HG02678 (cell line): Measurements from ENCODE around the gene NIPSNAP3A.

Source experiments
- ATAC-seq: cut with Tn5 transposase; IDR thresholded peaks from one replicate; pipeline ENCODE4 v1.9.1; 2021; ENCODE audit warnings: mild to moderate bottlenecking, moderate library complexity; ENCODE audit not compliant: unreplicated experiment

NIPSNAP3A gene

DNA sequence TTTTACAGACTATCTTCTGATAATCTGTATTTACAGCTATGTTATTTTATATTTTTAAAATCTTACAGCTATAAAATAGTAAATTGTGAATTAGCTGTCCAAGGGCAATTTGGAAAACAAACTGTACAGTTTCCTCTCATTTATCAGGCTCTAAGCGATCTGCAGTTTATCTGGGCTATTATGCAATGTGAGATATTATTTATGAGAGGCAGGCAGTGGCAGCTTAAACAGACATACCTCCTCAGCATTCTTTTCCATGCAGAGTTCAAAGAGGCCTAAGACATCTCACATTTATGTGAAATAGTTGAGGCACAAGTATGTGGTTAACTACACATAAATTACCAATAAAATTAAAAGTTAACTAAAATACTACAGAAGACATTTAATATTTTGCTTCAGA lies 26.6 kb downstream of the NIPSNAP3A start:
- no peak for ATAC-seq

DNA sequence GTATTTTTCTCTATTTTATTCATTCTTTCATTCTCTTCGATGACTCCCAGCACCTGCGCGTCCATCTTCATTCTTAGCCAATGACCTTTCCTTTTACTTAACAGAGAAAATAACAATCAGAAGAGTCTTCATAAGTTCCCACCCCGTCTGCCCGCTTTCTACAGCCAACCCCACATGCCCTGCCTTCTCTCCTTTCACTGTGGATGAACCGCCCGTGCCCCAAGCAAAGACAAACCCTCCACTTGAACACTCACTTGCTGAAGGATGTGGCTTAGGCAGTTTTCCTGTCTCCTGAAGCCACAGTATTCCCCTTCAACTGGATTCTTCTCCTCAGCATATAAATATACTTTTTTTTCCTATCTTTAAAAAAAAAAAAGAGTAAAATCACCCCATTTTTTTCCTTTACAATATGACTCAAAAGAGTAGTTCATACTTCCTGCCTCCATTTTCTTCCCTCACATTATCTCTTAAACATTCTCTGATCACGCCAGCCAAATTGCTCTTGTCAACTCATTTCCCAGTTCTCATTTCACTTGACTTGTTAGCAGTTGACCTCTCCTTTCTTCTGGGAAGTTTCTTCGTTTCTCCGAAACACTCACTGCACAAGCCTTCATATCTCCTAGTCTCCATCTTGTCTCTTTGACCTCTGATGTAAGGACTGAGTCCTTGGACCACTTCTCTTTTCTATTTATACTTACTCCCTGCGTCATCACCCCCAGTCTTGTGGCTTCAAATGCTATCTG lies 27.5 kb downstream of the NIPSNAP3A start:
- ATAC-seq = peak; percentile 83

DNA sequence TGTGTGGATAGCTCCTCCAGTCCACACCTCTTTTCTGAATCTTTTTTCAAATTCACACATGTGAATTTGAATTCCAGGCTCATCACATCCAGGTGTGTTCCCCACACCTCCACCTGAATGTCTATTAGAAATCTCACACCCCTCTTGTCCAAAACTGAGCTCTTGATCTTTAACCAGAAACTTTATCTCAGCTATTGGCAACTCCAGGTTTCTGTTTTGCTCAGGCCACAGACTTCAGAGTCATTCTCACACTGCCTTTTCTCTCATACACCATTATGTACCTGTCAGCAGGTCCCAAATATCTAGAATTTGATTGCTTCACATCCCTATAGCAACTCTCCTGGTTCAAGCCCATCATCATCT lies 28.1 kb downstream of the NIPSNAP3A start:
- ATAC-seq = peak; percentile 61

DNA sequence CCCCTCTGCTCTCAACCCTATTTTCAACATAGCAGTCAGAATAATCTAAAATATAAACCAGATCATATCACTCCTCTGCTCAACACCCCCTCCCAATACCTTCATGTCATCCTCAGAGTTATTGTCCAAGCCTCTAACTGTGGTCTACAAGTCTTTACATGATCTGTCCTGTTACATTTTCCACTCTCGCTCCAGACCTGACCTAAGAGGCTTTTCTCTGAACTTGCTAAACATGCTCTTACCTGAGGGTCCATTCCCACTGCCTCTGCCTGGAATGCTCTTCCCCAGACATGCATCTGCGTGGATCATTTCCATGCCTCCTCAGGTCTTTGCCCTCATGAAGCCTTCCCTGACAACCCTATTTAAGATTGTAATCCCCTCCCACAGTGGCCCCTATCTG lies 28.5 kb downstream of the NIPSNAP3A start:
- no peak for ATAC-seq

DNA sequence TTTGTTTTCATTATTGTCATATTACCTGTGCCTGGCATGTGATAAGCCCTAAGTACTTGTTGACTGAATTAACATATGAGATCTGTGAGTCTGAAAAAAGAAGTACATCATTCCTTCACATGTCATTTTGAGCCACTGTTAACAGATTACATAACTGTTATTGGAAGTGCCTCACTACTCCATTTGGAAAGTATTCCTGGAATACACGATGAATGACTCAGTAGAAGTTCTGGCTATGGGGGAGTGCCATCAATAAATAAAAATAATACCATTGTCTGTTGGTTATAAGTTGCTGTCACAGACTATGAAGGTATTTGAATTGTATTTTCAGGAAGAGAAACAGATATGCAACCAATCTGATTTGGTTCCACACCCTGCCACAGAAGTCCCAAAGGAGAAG lies 29.3 kb downstream of the NIPSNAP3A start:
- no peak for ATAC-seq

DNA sequence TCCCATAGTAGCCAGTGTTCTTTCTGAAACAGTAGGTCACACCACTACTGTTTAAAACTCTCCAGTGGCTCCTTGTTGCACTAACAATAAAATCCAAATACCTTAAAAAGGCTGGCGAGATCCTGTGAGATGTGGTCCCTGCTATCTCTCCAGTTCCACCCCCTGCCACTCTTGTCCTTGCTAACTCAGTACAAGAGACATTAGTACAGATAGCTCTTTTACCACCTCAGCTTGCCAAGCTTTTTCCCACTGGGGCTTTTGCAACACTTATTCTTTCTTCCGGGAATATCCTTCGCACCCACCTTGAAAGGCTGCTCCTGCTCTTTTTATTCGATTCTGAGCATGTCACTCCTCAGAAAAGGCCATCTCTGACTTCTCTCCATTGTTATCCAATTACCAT lies 31.3 kb downstream of the NIPSNAP3A start:
- ATAC-seq = no peak

DNA sequence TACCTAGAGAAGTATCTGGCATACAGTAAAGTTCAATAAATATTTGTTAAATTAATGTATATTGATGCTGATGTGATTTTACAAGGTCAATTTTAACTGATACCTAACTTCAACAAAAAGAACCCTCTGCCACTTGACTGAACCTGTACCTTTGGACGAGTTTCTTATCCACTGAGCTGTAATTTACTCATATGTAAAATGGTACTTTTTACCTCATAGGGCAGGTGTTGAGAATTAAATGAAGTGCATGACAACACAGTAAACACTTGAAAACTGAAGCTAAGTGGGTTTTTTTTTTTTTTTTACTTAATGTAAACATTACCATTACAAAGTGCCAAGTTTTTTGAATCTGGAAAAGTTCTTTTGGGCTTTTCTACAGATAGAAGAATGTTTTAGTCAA lies 31.9 kb downstream of the NIPSNAP3A start:
- no peak for ATAC-seq

DNA sequence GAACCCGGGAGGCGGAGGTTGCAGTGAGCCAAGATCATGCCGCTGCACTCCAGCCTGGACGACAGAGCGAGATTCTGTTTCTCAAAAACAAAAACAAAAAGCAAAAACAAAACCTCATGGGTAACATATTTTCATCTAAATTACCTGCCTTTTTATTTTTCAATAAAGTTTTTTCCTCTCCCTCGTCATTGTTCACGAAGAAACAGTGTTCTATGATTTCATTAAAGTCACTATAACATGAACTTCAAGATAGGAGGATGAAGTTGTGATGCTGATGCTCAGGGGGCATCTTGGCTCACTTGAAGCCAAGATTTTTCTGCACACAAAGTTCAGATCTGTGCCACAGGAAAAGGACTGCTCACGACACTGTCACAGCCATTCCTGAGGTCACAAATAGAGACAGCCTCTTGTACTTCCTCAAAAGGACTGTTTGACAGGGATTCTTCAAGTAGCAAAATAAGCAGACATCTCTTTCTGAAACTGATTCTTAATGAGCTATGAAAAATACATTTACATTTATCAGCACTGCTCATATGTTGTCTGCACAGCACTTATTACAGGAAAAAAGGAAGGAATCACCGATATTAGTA lies 32.6 kb downstream of the NIPSNAP3A start:
- ATAC-seq = no peak

DNA sequence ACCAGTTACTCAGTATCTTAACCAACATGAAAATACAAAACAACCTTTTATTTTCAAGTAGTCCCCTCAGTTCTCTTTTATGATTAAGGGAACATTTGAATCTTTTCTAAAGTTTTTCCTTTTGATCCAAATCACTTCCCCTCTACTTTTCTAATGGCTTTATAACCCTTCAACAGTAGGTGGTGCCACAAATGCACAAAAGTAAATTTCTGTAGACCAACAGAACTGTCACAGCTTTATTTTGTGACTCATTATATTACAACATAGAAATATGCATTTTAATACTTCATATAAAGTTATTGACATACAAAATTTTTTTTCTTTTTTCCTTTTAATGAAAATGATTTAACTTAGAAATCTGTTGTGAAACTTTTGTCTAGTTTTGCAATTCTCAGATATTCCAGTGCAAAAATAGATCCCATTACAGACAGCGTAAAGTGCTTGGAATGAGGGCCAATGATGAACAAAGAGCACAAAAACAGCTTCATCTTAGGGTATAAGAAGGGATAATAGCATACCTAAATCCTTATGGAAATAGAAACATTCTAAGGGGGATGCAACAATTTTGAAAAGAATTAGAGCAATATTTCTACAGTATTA lies 33.4 kb downstream of the NIPSNAP3A start:
- no peak for ATAC-seq

DNA sequence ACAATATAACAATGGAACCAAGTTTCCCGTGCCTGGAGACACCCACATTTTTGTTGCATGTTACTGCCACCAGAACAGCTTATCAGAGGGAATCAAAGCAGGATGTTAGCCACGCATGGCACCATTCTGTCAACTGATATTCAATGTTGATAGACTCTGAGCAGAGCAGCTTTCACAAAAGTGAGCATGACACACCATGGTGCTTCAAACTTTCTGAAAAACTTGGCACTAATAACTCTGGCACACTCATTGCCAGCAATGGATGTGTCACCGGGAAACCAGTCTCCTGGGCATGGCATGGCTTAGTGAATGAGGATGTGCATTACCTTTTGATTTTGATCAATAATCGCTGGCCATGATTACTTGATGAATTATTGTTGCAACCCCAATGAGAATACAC lies 36.1 kb downstream of the NIPSNAP3A start:
- ATAC-seq = no peak

DNA sequence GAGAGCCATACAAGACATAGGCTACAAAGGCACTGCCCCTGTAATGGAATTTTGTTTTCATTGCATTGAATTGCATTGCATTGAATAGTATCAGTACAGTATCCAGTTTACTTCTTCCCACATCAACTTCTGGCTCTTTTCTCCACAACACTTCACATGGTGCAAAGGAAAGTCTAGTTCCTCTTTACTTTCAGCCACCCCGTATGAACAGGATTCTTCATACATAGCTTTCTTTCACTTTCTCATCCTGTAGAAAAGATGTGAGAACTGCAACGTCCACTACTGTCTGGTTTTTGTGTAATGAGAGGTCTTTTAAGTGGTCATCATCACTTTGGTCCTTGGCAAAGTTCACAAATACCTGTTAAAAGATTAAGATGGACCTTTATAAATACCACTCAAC lies 36.6 kb downstream of the NIPSNAP3A start:
- ATAC-seq = peak; percentile 84

DNA sequence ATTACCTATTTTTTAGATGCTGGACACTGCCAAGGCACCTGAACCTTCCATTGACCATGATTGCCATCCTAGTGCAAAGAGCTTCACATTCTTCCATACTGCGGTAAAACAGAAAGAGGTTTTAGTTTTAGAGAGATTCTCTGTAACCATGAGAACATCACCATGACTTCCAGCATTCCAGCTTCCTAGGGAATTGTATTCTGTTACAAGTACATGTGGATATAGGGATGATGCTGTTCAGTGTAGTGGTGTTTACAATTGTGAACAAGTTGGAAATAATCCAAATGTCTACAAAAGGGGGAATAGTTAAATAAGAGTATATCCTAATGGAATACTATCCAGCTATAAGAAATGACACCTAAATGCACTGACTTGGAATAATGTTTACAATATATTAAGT lies 38.8 kb downstream of the NIPSNAP3A start:
- no peak for ATAC-seq

DNA sequence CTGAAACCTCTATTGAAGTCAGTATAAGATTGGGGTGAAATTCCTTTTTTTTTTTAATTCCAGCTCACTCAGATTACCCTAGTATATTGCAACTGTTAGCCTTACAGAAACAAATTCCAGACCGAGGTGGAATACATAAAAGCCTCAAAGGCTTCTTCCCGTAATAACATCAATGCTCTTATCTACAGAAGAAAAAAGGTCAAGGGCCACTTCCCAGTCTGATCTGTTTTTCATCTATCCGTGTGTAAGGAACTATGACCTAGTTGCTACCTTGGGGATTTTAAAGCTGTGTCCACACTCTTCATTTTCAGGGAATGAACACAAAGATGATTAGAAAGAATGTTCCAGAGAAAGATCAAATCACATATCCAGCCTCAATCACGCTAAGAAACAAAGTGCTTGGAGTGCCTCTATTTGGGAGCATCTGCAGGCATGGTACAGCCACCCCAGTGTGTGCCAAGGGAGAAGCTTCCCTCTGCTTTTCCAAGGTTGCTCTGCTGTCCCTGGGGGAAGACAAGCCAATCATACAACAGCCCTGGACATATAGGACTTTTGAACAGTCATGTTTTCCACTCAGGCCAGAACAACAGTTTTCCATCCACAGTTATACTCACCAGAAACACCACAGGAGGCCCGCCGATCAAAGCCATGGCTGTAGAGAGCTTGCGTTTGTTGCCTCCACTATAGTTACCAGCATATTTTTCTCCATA lies 40.0 kb downstream of the NIPSNAP3A start:
- ATAC-seq = no peak

DNA sequence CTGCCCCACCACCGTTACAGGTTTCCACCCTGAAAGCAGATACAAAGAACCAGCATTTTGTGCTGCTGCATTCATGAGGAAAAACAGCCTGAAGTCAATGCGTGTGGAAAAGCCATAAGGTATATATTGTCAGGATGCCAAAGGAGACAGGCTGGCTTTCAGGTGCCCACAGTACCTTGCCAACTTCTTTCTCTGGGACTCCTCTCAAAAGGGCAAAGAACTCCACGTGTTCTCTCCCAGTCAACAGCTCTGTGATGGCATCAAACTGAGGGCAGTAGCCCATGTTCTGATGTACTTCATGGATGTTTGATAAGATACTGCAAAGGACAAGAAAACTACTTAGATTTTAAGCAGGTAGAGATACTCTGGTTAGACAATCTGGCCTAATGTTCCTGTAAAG lies 40.8 kb downstream of the NIPSNAP3A start:
- ATAC-seq = no peak

DNA sequence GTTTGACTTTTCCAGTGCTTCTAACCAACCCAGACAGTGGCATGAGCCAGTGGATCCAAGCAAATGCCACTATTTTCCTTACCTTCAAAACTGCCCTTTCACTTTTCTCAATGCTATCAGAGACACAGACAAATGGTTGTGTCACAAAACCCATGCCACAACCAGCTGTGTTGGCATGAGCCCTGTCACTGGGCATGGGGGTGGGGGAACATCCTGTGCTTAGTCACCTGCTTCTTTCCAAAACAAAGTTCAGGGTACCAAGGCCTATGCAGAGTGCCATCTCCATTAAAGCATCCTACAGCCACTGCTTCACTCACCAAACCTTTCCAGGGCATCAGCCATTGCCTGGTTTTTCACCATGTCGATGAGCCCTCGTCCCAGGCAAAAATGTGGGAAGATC lies 46.6 kb downstream of the NIPSNAP3A start:
- no peak for ATAC-seq

DNA sequence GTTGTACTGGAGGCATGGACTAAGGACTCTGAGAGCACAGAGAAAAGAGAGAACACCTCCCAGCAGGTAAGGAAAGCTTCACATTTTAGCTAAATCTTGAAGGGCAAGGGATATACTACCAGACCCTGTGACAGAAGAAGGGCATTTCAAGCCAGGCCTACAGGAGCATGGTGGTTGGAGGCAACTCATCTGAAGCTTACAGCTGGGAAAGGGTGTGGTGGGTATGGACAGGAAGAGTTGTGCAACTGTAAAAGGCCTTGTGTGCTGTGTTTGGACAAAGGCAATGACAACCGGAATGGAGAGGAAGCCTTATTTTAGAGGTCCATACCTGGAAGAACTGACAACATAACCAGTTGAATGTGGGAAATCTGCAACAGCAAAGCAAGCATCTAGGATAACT lies 47.6 kb downstream of the NIPSNAP3A start:
- ATAC-seq = no peak

DNA sequence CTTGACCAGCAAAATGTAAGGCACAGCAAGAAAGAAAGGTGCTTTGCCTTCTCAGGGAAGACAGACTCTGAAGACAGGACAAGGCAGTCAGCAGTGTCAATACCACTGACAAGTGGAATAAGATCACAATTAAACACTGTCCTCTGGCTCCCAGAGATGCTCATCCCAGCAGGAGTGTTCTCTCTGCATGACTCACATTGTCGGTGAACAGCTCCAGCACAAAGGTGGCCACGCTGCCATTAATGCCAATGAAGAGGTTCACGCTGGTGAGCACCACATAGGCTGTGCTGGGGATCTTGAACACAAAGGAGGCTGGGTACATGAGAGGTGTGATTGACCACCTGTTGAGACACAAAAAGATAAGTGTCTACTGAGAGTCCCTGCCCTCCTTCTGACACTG lies 48.4 kb downstream of the NIPSNAP3A start:
- ATAC-seq = no peak

DNA sequence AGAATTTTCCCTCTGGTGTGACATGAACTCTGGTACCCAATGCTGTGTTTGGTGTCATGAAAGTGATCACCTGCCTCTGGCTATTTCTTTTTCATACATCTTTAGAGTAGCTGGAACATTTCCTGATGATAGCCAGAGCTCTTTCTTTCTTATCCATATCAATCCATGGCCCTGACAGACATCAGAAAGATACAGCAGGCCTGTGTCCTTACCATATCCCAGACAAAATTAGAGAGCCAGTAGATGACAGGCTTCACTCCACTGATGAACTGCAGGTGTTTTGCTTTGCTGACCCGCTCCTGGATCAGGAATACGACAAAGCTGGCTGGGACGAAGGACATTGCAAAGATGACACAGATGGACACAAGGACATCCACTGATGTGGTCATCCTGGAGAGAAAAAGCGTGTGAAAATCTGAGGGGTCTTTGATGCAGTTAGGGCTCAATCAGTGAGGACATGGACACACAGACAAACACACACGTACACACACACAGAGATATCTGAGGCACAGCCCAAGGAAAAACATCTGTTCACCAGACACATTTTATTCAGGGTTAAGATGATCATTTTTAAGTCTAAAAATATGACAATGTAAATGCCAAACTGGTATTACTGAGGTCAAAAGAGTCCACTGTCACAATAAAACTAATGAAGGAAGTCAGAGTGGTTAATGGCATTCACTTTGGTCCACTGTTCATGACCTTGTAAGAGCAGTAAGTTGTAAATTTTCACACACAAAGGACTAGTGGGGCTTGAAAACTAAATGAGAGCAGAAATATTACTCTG lies 50.9 kb downstream of the NIPSNAP3A start:
- no peak for ATAC-seq

DNA sequence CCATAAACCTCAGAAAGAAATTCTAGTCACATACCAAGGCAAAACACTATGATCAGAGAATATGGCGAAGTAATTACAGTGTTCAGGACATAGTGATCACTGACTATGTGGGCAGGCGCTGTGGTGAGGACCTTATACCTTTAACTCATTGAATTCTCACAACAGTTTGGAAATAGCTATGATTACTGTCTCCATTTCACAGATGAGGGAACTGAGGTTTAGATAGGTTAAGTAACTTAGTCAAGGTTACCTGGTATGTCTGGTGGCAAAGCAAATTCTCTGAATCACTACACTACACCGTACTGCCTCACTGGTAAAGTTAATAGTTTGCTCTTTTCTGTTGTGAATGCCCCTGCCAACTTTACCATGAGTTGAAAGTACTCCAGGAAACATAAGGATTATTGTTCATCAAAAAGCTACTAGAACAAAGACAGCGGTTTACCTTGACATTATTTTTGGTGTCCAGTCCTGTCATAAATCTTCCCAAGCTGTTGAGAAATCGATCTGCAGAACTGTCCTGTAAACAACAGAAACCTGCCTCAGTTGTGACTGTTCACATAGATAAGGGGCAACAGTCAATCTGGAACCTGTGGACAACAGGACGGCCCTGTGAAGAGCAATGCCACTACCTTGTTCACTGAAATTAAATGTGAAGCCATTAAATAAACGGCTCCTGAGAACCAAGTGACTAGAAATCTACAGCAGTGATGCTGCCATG lies 52.7 kb downstream of the NIPSNAP3A start:
- no peak for ATAC-seq

DNA sequence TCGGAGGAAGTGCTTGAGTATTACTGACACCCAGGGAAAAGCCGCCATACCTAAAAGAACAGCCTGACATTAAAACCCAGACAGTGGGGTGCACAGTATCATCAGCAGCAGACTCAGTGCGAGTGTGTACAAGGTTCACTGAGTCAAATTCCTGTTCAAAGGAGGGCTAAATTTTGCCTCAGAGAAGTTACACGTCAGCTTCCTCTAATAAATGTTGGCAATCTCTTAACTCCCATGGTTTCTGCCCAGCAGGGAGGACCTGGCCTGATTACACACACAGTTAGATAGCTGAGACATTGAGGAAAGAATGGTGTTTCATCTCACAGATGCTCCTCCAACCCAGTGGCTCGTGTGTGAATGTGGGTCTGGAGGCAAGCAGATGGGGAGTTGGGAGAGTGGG lies 54.6 kb downstream of the NIPSNAP3A start:
- ATAC-seq = no peak

DNA sequence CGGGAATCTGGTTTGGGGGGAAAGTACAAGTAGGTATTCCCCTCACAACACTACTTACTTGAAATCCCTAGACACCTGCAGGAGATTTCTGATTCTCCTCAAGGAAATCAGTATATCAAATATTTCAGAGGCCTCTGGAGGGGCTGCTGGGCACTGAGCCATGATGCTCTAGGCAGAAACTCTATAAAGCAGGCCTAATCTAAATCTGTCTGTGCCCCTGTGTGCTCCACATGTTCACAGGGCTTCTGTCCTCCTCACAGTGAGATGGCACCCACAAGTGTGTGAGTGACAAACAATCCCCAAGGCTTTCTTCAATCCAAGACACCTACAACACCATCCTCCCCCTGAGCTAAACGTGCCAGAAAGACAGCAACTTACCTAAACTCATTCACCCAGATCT lies 55.4 kb downstream of the NIPSNAP3A start:
- no peak for ATAC-seq
